ENCODE data around the gene MACROD2.

DNA sequence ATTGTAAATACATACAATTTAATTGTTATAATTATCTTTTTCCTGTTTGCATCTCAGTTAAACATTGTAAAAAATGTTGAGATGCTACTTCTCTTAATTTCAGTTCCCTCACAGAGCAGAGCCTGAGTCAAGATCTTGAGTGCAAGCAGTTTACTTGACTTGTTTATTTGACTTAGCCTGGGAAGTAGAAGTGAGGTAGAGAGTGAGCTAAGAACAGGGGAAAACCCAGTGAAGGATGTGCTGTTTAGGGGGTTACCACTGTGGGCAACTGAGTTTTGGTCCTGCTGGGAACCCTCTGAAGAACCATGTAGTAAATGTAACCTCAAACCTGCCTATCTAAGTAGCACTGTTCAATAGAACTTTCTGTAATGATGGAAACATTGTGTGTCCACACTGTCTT lies 837.3 kb downstream of the MACROD2 start:
- TF ChIP-seq, protein P1, sequence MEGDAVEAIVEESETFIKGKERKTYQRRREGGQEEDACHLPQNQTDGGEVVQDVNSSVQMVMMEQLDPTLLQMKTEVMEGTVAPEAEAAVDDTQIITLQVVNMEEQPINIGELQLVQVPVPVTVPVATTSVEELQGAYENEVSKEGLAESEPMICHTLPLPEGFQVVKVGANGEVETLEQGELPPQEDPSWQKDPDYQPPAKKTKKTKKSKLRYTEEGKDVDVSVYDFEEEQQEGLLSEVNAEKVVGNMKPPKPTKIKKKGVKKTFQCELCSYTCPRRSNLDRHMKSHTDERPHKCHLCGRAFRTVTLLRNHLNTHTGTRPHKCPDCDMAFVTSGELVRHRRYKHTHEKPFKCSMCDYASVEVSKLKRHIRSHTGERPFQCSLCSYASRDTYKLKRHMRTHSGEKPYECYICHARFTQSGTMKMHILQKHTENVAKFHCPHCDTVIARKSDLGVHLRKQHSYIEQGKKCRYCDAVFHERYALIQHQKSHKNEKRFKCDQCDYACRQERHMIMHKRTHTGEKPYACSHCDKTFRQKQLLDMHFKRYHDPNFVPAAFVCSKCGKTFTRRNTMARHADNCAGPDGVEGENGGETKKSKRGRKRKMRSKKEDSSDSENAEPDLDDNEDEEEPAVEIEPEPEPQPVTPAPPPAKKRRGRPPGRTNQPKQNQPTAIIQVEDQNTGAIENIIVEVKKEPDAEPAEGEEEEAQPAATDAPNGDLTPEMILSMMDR (conservative IDR thresholded peaks at IDR 0.05 in 1 of 2, IDR thresholded peaks at IDR 0.05 in 1 of 2; ENCODE audit: extremely low read depth in 1 of 2, insufficient read depth in 1 of 2, low read depth in 1 of 2, low read length in 2 of 2): no peak
- TF ChIP-seq EZH2 (IDR thresholded peaks at IDR 0.05; ENCODE audit: borderline replicate concordance, low read length): no peak

Measured in mammary epithelial cell (primary cell).